ENCODE measurements around the gene FAM187B. TPM values are rescaled to one million over a fixed set of nuclear protein-coding genes. Genes with fewer than 3 reads are reported as not detected.

The FAM187B gene
- total and polyA plus RNA-seq, 2 experiments from 2014 or later, result 0.23 TPM; not detected in 1

- TF ChIP-seq ZNF462 (CRISPR knock-in tag; IDR thresholded peaks at IDR 0.05) (no peak), STAT1 (IDR thresholded peaks at IDR 0.05; ENCODE audit: unreplicated experiment) (no peak), ZNF114 (CRISPR knock-in tag; IDR thresholded peaks at IDR 0.05) (no peak)
Observed at GRCh38 chr19:35256566-35256965, 28.0 kb upstream of the FAM187B start (continued).

- Mint-ChIP-seq H3K4me1 (peaks cover 19% of the 10 kb centered on the region), H3K27me3 (ENCODE audit: insufficient read depth, low read depth, poor library complexity) (peaks cover 24% of the 10 kb centered on the region), H3K9me3 (no peaks in the 10 kb centered on the region), H3K36me3 (ENCODE audit: low read depth) (peaks cover 87% of the 10 kb centered on the region), H3K4me3 (no peak overlapping the region), H3K27ac (no peak overlapping the region; the same call in 1 of the 2 replicates)
- peaks cover 44% of the 10 kb centered on the region for H4K20me1 ChIP-seq (replicated peaks; ENCODE audit: insufficient read depth)
- no peaks in the 10 kb centered on the region for H3K27me3 ChIP-seq (ENCODE audit: insufficient read depth)
- DNase-seq (ENCODE audit: low spot score) (no peak), ATAC-seq (no peak)
- peaks cover 31% of the 10 kb centered on the region for H3K36me3 ChIP-seq (ENCODE audit: insufficient read depth)
- no peaks in the 10 kb centered on the region for H3K9me2 ChIP-seq (ENCODE audit: insufficient read depth)
- H2AFZ ChIP-seq, result no peak overlapping the region
- H3K4me1 ChIP-seq (ENCODE audit: insufficient read depth), result peaks cover 5% of the 10 kb centered on the region; the same call in 1 of the 2 replicates
- H3K27ac ChIP-seq (ENCODE audit: low read depth), result no peak overlapping the region
- no peak overlapping the region for H3K4me3 ChIP-seq
- H3K79me2 ChIP-seq (replicated peaks; ENCODE audit: insufficient read depth), result peaks cover 67% of the 10 kb centered on the region
- H3F3A ChIP-seq (replicated peaks; ENCODE audit: low read depth), result no peaks in the 10 kb centered on the region
- no peak overlapping the region for H3K4me2 ChIP-seq
- TF ChIP-seq JUNB (IDR thresholded peaks at IDR 0.05; ENCODE audit: unreplicated experiment), result no peak
- TF ChIP-seq ZNF114 (CRISPR knock-in tag; IDR thresholded peaks at IDR 0.05), result no peak
- TF ChIP-seq ETS1 (IDR thresholded peaks at IDR 0.05), result no peak
- no peak for TF ChIP-seq REST (IDR thresholded peaks at IDR 0.05; ENCODE audit: unreplicated experiment)
Observed at GRCh38 chr19:35254341-35255297, 26.1 kb upstream of the FAM187B start.
